Islet of Langerhans (tissue), 1 donor: Measurements from ENCODE around the gene HPSE2.

Experiments used
- FAIRE-seq: peaks from one replicate; lab custom pipeline; 2011; peaks lifted over from hg19 to GRCh38; lab: Jason Lieb, UNC

HPSE2 gene

DNA sequence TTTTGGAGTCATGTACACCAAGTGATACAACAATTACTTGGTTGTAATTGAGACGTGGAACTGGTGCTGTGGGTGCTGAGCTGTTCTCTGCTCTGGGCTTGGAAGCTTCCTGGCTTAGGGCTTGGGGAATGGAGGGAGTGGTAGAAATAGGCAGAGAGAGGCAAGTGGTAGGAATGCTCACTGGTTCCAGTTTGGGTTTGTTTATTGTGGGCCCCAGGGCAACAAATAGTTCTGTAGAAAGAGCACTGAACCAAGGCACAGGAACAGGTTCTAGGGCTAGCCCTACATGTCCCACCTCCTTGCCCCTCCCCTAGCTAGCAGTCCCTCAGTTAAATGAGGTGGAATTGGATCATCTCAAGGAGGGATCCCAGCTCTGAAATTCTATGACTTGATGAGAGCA, 622.2 kb downstream of the HPSE2 start:
- FAIRE-seq: no peak

DNA sequence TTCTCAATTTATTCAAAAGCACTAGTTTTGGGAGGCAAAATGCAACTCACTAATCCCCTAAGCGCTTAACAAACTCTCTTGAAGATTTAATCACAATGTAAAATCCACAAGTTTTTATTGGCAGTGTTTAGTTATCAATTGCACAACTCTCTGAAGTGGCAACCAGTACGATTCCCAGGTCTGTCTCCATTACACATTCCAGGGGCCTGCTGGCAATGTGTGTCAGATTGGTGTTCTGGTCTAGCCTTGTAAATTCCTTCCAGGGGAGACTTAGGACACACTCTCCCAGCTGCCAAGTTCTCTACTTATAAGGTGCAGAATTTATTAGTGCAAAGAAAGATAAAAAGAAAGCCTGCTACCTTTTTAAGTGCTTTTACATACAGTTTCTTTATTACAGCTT, 624.2 kb downstream of the HPSE2 start:
- FAIRE-seq: no peak

DNA sequence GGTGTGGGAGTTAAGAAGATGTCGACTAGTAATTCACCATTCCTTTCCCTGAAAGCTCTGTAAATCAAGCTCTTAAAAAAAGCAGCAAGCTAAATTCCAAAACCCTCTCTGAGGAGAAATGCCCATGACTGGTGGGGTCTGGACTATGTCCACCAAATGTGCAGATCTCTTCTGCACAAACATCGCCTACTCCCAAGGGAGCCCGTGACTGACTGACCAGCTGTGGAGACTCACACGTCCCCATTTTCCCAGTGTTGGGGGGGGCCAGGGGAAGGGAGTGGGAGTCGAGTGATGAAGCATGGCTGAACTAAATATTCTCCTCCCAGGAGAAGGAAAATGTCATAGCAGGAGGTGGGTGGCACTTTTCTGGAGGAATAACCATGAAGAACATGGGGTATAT, 624.8 kb downstream of the HPSE2 start:
- no peak for FAIRE-seq

DNA sequence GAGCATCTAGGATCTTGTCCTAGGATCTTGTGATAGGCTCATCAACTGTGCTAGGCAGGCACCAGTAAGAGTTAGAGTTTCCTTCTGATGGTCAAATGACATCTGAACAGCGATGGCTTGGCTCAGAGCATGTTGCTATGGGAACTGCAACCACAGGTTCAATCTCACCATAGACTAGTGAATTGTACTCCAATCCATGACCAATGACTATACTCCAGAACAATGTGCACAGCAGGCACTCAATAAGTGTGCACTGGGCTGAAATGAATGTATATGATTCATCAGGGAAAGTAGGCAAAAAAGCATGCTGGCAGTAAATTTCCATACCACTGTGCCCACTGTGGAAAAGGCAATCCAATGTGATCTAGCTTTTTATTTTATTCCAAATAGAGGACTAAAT, 625.4 kb downstream of the HPSE2 start:
- FAIRE-seq: no peak

DNA sequence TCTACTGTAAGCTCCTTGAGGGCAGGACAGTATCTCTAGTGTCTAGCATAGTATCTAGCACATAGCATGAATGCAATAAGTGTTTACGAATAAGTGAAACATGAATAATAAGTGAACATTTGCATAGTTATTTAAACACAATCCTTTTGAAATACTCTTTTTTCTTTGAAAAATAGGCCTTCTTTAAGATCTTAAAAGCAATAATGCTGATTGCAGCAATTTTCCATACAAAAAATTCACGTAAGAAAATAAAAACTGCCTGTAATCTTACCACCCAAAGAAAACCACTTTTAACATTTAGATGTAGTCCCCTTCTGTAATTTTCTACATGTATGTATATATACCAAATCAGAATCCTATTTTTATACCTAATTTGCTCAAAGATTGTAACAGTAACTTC, 626.4 kb downstream of the HPSE2 start:
- no peak for FAIRE-seq

DNA sequence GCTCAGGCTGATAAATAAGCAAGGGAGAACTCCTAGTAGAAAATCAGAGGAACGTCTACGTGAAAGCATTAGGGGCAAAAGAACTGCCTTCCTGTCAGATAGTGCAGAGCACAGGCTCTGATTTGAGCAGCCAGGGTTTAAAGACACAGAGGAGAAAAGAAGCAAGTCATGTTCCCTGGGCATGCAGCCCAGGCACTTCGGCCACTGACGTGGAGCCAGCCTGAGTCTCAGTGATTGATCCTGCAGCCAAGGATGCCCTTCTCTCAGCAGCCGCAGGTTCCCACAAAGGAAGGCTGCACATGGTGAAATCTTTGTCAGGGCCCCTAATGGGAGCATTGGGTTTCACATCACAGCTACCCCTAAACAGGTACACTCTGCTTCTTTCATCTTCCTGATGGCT, 627.2 kb downstream of the HPSE2 start:
- no peak for FAIRE-seq

DNA sequence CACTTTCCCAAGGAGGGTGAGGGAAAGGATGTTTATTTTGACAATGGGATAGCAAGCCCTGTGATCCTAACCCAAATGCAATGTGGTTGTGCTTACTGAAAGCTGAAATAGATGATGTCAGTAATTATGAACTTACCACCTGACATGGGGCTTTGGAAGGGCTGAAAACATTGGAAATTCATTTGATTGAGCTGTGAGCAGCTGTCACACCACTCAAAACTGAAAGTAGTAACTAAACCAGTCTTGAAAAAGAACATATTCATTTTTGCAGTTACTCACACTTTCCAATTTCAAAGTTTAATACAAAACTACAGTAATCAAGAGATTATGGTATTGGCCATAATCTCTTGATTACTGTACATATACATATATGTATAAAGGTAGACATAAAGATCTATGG, 633.4 kb downstream of the HPSE2 start:
- FAIRE-seq: no peak

DNA sequence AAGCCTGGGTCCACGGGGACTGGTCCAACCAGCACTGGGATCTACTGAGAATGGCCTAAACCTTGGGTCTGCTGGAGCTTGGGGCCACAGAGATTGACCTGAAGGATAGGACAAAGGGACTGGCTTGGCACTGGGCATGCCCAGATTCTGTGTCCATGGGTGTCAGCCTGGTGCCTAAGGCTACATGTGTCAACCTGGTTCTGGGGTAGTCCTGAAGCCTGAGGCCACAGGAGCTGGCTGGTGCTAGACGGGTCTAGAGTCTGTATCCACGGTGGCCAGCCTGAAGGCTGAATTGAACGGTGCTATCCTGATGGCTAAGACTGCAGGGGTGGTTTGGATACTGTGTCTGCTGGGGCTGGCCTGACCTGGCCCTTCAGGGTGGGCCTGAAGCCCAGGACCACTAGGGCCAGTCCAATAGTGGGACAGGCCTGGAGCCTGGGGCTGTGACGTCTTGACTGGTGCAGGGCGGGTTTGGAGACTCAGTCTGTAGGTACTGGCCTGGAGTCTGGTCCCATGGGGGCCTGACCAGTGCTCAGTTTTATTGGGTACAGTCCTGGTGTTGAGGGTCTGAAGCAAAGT, 636.5 kb downstream of the HPSE2 start:
- no peak for FAIRE-seq

DNA sequence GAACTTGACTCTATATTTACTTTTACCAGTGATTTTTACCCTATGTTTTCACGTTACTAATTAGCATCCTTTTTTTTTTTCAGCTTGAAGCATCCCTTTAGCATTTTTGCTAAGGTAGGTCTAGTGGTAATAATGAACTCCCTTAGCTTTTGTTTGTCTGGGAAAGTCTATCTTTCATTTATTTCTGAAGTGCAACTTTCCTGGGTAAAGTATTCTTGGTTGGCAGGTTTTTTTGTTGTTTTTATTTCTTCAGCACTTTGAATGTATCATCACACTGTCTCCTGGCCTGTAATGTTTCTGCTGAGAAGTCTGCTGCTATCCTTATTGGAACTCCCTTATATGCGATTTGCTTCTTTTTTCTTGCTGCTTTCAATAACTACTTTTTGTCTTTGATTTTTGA, 639.2 kb downstream of the HPSE2 start:
- FAIRE-seq: no peak

DNA sequence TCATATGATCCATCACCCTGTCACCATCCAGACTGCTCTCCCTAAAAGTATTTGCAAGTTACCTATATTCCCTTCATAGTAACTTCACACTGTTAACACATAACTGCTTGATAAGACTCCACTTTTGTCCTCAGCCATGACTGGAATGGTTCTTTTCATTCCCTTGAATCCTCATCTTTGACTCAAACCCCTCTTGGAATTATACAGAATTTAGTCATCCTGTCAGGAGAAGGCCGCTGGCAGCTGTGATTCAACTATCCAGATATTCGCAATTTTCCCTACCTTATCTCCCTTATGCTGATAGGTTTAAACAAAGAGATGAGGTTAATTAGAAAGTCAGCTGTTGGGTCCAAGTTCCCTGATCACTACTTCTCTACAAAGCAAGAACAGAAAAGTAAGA, 646.0 kb downstream of the HPSE2 start:
- no peak for FAIRE-seq

DNA sequence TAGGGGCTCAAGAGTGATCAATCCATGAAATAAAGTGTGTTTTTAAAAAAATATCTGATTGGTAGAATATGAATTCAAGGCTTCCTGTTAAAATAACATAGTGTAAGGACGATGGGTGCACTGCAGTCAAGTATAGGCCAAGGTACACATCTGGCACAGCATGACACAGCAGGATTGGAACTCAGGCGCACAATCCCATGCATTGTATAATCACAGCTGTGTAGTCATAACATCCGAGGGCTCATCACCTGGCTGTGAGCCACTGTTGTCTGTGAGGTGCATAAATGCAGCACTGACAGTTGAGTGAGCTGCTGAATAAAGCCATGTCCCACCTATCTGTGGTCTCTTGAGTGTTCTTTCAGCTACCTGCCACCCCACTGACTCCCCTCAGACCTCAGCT, 646.6 kb downstream of the HPSE2 start:
- no peak for FAIRE-seq

DNA sequence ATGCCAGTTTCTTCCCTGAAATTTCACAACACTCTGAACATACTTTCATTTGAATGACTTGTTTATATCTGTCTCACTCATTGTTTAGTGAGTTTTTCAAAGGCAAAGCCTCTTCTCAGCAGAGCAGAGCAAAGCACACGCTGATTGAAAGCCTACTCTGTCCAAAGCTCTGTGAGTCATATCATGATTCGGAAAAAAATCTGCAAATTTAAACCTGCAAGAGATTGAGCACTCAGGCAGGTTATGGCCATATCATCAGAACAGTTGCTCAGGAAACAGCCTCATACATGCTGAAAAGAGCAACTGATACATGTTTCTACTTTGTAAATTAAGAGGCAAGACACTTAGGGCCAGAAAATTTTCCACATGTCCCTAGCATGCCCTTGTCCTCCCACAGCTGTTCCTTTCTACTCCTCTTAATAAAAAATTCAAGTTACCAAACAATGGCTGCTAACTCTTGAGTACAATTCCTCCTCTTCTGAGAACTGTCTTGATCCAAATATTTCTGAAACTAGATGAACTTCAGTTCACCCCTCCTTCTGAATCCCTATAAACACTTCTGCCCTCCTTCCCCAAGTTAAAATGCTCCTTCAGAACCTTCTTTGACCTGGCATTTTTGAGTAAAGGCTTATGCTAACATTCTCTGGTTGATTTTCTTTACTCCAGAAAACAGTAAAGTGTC, 648.4 kb downstream of the HPSE2 start:
- no peak for FAIRE-seq

DNA sequence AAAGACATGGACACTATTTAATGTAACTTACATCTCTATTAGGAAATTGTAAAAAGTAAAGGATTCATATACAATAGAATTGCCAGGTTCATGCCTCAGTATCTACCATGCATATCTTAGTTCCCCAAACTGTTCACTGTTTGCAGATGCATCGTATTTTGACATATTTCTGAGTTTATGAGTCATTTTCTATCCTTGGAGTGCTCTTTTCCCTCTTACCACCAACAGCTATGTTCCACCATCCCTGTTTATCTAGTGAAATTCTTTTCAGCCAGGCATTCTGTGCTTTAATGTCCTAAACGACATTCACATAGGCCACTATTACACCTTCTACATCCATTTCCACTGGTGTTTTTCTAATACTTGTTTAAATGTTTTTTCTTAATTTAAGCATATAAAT, 649.6 kb downstream of the HPSE2 start:
- FAIRE-seq: no peak

DNA sequence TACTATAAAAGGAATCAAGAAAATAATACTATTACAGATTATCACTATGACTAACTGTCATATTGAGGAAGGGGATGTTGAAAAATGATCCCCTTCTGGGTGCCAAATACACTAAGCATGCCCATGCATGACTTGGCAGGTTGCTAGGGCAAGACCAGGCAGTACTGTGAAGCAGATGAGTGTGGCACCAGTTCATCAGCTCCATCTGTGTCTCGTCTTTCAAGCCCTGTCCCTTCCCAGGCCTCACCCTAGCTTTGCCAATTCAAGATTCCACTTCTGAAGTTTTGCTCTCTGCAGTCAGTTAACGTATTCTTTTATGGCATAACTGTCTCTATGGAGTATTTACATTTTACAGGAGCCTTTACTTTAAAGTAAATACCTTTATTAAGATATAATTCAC, 653.3 kb downstream of the HPSE2 start:
- no peak for FAIRE-seq

DNA sequence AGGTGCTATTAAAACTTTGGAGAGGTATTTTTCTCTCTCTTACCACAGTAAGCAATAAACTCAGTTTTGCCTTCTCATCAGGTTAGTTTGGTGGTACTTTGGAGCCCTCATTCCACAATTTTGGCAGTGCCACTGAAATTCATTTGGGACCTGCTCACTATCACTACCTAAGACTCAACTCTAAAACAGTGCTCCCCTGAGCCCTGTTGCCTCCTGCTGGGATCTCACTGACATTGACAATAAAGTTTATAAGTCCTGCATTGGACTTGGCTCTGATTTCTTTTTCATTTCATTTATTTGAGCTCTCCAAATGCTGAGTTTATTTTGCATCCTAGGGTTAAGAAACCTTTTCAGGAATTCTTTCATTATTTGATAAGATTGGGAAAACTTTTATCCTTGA, 658.1 kb downstream of the HPSE2 start:
- no peak for FAIRE-seq

DNA sequence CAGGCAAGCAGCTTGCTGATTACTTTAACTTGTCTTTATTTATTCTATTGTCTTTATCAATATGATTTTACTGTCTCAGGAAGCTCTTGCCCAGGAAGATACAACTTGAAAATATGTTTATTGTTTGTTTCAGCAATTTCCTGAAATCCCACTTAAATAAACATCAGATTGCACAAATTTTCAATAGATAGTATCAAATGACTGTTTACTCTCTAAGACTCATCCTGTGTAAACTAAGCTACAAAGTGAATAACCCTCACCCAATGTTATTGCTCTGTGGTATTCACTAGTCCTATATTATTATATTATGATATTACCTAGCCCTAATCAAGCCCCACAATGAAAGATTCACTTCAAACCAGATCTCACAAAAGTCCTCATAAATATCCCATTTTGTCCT, 658.5 kb downstream of the HPSE2 start:
- no peak for FAIRE-seq

DNA sequence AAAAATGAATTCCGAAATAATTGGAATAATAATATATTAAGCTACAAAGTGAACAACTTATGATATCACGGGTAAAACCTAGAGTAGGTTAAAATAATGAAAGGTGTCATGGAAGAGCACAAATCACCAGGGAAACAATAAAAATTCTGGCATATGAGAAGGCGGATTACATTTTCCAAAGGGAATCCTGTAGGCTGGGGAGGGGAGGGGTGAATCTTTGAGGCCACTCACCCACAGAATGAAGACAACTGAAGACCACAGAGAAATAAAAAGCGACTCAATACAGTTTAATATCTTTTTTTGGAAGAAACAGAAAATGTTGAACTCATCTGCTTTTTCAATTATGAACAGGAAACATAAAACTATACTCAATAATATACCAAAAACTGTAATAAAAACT, 659.6 kb downstream of the HPSE2 start:
- no peak for FAIRE-seq

DNA sequence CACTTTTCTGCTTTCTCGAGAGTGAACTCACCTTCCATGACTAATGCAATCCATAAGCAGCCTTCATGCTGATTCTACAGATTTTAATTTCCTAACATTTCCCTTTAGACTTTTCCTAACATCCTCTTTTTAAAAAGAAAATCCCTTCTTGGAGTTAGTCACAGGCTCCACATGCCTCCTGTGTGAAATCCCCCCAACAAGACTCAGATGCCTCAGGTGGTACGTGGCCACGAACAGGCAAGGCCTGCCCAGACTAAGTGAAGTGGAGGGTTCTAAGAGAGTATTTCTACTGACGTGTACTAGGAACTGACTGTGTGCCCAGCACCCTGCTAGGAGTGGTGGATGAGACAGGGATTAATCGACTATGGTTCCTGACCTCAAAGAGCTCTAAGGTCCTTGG, 663.1 kb downstream of the HPSE2 start:
- FAIRE-seq: no peak

DNA sequence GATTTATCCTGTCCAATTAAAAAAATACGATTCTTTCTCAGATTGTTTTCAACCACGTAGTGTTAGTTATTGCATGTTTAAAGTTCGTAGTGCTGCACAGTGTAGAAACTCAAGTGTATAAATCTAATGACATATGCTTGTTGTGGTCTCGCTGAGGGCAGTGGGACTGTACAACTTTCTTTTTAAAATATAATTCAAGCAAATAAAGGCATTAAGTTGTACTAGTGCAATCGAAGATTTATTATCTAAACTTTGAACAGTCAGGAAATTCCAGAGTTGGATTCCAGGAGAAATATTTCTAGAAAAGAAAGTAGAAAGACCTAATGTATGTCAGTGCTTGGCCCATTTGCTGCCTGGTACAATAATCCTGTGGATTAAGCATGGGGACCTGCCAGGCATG, 664.8 kb downstream of the HPSE2 start:
- FAIRE-seq: no peak

DNA sequence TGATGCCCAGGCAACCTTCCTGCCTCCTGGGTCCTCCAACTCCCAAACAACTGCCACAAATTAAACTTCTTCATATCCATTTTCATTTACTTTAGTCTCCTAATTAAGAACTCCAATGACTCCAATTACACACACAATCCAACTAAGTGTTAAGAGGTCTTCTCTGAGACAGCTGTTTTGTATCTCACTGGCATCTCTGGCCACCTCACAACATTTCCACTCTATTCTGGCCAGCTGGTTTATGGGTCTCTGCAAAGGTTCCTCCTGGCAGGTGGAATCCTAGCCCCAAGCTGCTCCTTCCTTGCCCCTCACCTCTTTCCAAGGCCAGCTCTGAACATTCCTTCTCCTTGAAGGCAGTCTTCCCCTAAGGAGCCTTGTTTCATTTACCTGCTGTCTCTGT, 665.8 kb downstream of the HPSE2 start:
- FAIRE-seq: no peak

DNA sequence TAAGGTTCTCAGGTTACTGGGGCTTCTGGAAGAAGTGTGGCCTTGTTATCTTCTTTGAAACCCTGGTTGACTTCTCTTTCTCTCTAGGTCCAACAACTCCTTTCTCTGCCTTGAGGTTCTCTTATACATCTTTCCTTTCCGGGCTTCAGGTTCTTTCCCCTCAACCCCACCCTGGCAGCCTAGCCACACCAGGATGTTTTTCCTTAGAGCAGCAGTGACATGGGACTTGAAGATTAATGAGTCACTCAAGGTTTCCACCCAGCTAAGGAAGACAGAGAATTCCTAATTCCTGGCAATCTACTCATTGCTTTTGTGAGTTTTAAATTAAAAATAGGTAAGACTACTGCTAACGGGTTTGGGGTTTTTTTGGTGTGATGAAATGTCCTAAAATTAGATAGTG, 667.1 kb downstream of the HPSE2 start:
- no peak for FAIRE-seq

DNA sequence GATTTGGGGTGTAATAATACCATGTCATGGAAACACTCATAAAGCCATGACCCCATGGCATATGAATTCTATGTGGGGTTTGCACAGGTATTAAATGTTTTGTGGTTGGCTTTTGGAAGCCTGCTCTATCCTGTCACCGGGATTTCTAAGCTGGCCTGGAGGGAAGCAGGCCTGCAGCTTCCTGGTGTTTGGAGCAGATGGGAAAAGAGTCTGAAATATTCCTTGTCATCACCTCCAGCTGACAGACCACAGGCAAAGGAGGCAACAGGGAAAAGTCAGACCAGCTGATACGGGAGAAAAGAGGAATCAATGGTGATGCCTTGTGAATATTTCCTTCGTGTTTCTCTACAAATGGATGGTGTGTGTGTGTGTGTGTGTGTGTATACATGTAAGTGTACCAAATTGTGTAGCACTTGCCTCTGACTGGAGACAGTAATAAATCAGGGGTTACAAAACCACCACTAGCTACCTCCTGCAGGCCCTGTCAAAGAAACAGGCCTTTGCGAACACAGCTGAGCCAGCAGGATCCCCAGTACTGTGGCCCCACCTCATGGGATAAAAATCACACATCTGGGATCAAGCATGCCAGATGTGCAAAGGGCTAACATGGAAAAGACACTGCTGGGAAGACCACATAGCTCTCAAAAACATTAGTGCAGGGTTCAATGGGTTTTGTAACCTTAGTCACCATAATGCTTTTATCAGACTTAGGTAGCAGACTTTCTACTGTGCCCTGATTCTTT, 668.1 kb downstream of the HPSE2 start:
- FAIRE-seq: no peak

DNA sequence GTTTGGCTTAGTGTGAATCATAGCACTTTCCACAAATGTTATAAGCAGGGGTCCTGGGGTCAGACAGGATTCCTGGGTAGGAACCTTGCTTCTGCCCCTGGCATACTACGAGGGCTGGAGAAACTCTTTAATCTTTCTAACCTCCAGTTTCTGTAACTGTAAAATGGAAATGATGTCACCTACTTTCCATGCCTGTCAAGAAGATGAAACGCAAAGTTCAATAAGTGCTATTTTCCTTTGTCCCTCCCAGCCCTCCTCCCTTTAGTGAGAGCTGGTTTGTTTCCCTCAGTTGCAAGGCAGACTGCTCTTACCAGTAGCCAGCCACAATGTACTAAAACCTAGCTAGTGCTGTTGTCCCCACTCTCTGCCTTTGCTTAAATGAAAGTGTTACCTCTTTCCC, 671.8 kb downstream of the HPSE2 start:
- no peak for FAIRE-seq

DNA sequence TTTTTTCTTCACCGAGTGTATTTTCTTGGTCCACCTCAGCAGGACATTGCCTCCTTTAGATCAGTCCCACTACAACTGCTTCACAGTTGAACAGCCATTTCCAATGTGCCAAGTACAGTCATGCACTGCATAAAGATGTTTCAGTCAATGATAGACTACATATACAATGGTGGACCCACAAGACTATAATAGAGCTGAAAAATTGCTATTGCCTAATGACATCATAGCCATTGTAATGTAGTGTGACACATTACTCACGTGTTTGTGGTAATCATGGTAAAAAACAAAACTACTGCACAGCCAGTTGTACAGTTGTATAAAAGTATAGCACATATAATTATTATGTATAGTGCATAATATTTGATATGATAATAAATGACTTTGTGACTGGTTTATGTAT, 675.1 kb downstream of the HPSE2 start:
- FAIRE-seq: no peak
